HG03432 (cell line): ENCODE results near the gene TLX2.
"Not testable (repeated sequence)": the region's sequence is repeated elsewhere in the genome, so short reads cannot be mapped to it uniquely, and the experiment has no call there.

Experiments used
- ATAC-seq: cut with Tn5 transposase; IDR thresholded peaks from one replicate; pipeline ENCODE4 v1.9.1; 2021; ENCODE audit warnings: mild to moderate bottlenecking, moderate library complexity; ENCODE audit not compliant: unreplicated experiment

TLX2 gene

GRCh38 chr2:74552914-74553811 lies 38.9 kb downstream of the TLX2 start:
- peak; percentile 16 for ATAC-seq

- peak; percentile 62 for ATAC-seq
Observed at GRCh38 chr2:74553892-74554819, 39.9 kb downstream of the TLX2 start, which contains the start of the genes DOK1 and LOXL3. TSS of gene DOK1 (plus strand) at chr2:74554720. CDS start at chr2:74554755, 35 bp downstream. TSS of gene LOXL3 (minus strand) at chr2:74553942. CDS start at chr2:74552634, 1,308 bp downstream.

DNA sequence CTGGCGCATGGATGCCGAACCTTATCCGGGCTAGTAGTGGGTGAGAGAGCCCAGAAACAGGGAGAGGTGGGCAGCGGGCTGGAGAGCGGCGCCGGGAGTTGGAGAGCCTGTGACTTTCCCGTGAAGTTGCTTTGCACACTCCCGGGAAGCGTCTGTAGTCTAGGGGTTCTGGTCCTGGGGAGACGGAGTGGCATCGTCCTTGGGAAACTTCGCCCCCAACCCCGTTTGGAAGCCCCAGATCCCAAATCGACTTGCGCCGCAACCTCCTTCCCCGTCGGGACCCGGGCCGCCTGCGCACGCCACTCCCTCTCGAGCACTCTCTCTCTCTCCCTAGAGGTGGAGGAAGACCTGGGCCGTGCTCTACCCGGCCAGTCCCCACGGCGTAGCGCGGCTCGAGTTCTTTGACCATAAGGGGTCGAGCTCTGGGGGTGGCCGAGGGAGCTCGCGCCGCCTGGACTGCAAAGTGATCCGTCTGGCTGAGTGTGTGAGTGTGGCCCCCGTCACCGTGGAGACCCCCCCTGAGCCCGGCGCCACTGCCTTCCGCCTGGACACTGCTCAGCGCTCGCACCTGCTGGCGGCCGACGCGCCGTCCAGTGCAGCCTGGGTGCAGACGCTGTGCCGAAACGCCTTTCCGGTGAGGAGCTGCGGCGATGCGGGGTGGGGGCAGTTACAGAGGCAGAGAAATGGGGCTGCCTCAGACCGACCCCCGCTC lies 40.7 kb downstream of the TLX2 start:
- ATAC-seq = peak; percentile 36

DNA sequence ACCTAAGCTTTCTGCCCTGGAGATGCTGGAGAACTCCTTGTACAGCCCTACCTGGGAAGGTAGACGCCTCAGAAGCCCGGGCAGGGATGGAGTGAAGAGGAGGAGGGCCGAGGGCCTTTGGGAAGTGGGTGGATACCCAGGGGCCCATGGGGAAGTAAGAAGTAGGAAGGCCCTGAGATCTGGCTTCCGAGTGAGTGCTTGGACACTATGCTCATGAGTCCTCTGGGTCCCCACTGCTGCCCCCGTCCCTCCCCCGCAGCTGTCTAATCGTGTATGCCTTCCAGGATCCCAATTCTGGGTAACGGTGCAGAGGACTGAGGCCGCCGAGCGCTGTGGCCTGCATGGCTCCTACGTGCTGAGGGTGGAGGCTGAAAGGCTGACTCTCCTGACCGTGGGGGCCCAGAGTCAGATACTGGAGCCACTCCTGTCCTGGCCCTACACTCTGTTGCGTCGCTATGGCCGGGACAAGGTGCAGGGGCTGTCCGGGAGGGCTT lies 41.4 kb downstream of the TLX2 start:
- no peak for ATAC-seq

GRCh38 chr2:74556159-74556558 lies 41.9 kb downstream of the TLX2 start:
- ATAC-seq = no peak

DNA sequence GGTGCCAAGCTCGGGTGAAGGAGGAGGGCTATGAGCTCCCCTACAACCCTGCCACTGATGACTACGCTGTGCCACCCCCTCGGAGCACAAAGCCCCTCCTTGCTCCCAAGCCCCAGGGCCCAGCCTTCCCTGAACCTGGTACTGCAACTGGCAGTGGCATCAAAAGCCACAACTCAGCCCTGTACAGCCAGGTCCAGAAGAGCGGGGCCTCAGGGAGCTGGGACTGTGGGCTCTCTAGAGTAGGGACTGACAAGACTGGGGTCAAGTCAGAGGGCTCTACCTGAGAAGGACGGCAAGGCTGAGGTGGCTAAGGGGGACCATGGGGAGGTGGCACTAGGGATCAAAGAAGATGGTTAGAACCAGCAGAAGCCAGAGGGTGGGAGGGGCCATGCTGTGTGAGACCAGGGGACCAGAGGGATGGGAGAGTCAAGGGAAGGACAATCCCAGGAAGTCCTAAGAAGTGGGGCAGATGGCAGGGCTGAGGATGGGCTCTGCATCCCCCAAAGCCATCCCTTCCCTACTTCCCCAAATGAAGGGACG lies 42.7 kb downstream of the TLX2 start:
- no peak for ATAC-seq

GRCh38 chr2:74558284-74559230 lies 44.3 kb downstream of the TLX2 start:
- ATAC-seq = no peak

GRCh38 chr2:74559912-74560311 lies 45.7 kb downstream of the TLX2 start:
- no peak for ATAC-seq

- no peak for ATAC-seq
Observed at GRCh38 chr2:74560591-74560990, 46.3 kb downstream of the TLX2 start.

GRCh38 chr2:74561022-74561421 lies 46.8 kb downstream of the TLX2 start:
- ATAC-seq = not testable (repeated sequence)

DNA sequence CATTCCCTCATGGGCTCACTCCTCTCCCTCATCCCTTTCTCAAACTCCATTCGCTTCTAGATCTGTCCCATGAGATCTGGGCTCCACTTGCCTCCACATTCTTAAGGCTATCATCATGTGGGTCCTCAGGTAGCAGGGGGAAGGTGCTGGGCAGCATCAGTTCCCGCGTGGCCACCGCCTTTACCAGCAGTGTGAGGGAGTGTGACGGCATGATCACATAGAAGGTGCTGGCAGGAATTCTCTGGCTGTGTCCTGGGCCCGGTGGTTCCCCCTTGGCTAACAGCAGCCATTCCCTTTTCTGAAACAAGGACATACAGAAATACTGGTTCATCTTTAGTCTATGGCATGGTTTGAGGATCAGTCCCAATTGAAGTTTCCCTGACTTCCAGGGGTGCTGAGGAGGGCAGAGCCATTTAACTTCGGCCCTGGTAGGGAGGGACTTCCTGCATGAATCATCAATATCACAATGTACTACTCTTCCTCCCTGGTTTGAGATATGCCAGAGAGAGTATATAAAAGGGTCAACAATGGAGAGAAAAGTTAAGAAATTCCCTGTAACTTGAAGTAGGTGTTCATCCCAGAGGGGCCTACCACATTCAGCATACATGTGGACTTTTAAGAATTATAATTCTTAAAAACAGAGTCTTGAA lies 48.0 kb downstream of the TLX2 start:
- ATAC-seq = no peak

DNA sequence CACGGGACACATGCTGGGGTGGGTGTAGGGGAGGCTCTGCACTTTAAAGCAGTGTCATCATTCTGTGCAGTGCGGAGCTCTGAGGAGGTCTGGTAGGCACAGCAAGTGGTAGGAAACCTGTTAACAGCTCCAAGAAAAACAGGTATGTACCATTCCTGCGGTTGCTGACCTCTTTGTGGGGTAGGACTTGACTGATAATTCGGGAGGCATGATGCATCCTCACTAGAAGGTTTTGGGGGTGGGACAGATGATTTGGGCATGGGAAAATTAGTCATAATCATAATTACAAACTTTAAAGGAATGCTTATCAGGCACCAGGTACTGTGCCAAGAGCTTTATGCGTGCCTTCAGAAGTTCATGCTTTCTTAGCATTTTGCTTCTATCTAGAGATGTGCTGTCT lies 50.0 kb downstream of the TLX2 start:
- ATAC-seq = no peak

DNA sequence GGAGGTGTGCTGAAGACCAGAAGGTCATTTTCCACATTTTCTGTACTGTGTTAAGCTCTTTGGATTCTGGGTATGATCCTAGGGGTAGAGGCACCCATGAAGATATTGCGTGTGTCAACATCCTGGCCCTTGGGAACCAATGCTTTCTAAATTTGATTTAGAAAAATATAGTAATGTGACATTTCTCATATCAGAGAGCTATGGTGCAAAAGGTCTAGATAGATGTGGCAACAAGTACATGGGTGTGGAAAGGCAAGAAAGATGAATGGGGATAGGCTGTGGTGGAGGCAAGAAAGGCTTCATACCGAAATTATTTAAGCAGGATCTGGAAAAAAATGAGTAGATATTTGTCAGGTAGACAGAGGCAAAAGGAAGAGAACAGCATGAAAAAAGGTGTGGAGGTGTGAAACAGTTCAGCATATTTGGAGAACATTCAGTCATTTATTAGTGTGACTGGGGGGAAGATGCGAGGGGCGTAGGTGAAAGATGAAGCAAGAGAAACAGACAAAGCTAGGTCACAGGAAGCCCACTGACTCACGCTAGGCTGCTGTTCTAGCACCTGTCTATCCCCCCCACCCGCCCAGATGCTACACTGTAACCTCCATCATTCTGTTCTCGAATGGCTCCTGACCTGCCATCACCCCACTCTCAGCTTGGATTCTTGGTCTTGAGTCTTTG lies 52.0 kb downstream of the TLX2 start:
- peak; percentile 21 for ATAC-seq

DNA sequence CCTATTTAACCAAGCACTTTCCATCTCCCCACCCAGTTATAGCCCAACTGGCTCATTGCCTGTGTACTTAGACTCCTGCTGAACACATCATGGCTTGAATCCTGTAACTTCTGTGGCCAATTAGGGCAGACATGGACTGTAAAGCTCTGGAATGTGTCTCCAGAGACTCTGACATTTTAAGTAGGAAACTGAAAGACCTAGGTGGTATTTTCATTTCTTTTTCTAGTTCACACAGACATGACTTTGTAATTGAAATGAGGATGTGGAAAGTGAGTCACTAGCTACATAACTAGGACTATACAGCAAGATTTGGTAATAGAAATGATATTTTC lies 52.5 kb downstream of the TLX2 start:
- peak; percentile 40 for ATAC-seq
